GM23338 (cell line): Measurements from ENCODE around the gene DPH1.

Experiments
- CREB1 ChIP-seq: fragments of 250-450 bp; sonication (Bioruptor Pico); IDR thresholded peaks from 2 replicates; pipeline ENCODE4 v1.5.0; 2020; ENCODE audit warnings: low read depth, mild to moderate bottlenecking, moderate library complexity
- EZH2 ChIP-seq: fragments of 200-600 bp; sonication (generic); IDR thresholded peaks from one replicate; pipeline ENCODE4 v1.8.0; 2017; ENCODE audit warnings: antibody characterized with exemption, mild to moderate bottlenecking, low read depth; ENCODE audit not compliant: unreplicated experiment
- EZH2phosphoT487 ChIP-seq: fragments of 200-600 bp; sonication (generic); IDR thresholded peaks from one replicate; pipeline ENCODE4 v1.8.1; 2018; ENCODE audit warnings: antibody characterized with exemption; ENCODE audit not compliant: unreplicated experiment
- JUNB ChIP-seq: IDR thresholded peaks from one replicate; pipeline ENCODE4 v1.6.1; 2016; ENCODE audit warnings: antibody characterized with exemption; ENCODE audit not compliant: unreplicated experiment
- NANOG ChIP-seq: IDR thresholded peaks from 2 replicates; pipeline ENCODE4 v1.6.1; 2016; ENCODE audit warnings: antibody characterized with exemption, borderline replicate concordance
- POLR2AphosphoS5 ChIP-seq: IDR thresholded peaks from 2 replicates; pipeline ENCODE4 v1.6.1; 2016; ENCODE audit warnings: antibody characterized with exemption, low read depth
- STAT1 ChIP-seq: IDR thresholded peaks from one replicate; pipeline ENCODE4 v1.6.1; 2016; ENCODE audit warnings: antibody characterized with exemption; ENCODE audit not compliant: unreplicated experiment
- ZNF331 ChIP-seq: fragments of 250-450 bp; sonication (Bioruptor Pico); IDR thresholded peaks from 2 replicates; pipeline ENCODE4 v1.5.0; 2020; ENCODE audit warnings: low read depth, mild to moderate bottlenecking, moderate library complexity
- TF ChIP-seq, protein P1 (sequence below), 2 experiments: fragments of 200-600 bp in 1 of 2; sonication (generic) in 1 of 2; conservative IDR thresholded peaks; 2 replicates each; pipeline versions ENCODE4 v1.5.1 to v1.6.1; 2016 to 2017; ENCODE audit warnings: antibody characterized with exemption in 2 of 2, low read depth in 2 of 2, mild to moderate bottlenecking in 2 of 2, moderate library complexity in 1 of 2
- TF ChIP-seq, protein P2 (sequence below): IDR thresholded peaks from one replicate; pipeline ENCODE4 v1.6.1; 2018; ENCODE audit warnings: antibody characterized with exemption; ENCODE audit not compliant: unreplicated experiment
- TF ChIP-seq, protein P3 (sequence below): IDR thresholded peaks from 2 replicates; pipeline ENCODE4 v1.6.1; 2016; ENCODE audit warnings: antibody characterized with exemption

DNA sequence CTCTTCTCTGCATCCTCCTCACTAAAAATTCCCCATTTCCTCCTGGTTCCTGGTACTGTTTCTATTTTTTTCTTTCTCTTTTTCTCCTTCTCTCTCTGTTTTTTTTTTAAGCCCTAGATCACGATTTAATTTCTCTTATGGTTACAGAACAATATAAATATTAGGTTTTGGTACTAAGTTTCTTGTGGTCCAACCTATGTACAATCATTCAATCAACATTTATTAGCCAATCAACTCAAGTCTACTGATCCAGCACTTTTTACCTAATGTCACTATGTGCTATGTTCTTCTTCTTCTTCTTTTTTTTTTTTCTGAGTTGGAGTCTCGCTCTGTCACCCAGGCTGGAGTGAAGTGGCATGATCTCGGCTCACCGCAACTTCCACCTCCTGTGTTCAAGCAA is 17.5 kb upstream of the DPH1 start:
- TF ChIP-seq, protein P1, sequence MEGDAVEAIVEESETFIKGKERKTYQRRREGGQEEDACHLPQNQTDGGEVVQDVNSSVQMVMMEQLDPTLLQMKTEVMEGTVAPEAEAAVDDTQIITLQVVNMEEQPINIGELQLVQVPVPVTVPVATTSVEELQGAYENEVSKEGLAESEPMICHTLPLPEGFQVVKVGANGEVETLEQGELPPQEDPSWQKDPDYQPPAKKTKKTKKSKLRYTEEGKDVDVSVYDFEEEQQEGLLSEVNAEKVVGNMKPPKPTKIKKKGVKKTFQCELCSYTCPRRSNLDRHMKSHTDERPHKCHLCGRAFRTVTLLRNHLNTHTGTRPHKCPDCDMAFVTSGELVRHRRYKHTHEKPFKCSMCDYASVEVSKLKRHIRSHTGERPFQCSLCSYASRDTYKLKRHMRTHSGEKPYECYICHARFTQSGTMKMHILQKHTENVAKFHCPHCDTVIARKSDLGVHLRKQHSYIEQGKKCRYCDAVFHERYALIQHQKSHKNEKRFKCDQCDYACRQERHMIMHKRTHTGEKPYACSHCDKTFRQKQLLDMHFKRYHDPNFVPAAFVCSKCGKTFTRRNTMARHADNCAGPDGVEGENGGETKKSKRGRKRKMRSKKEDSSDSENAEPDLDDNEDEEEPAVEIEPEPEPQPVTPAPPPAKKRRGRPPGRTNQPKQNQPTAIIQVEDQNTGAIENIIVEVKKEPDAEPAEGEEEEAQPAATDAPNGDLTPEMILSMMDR (conservative IDR thresholded peaks at IDR 0.05; ENCODE audit: low read depth in 2 of 2), result no peak
- no peak for TF ChIP-seq POLR2AphosphoS5
- no peak for TF ChIP-seq CREB1
- TF ChIP-seq EZH2, result no peak
- TF ChIP-seq, protein P2, sequence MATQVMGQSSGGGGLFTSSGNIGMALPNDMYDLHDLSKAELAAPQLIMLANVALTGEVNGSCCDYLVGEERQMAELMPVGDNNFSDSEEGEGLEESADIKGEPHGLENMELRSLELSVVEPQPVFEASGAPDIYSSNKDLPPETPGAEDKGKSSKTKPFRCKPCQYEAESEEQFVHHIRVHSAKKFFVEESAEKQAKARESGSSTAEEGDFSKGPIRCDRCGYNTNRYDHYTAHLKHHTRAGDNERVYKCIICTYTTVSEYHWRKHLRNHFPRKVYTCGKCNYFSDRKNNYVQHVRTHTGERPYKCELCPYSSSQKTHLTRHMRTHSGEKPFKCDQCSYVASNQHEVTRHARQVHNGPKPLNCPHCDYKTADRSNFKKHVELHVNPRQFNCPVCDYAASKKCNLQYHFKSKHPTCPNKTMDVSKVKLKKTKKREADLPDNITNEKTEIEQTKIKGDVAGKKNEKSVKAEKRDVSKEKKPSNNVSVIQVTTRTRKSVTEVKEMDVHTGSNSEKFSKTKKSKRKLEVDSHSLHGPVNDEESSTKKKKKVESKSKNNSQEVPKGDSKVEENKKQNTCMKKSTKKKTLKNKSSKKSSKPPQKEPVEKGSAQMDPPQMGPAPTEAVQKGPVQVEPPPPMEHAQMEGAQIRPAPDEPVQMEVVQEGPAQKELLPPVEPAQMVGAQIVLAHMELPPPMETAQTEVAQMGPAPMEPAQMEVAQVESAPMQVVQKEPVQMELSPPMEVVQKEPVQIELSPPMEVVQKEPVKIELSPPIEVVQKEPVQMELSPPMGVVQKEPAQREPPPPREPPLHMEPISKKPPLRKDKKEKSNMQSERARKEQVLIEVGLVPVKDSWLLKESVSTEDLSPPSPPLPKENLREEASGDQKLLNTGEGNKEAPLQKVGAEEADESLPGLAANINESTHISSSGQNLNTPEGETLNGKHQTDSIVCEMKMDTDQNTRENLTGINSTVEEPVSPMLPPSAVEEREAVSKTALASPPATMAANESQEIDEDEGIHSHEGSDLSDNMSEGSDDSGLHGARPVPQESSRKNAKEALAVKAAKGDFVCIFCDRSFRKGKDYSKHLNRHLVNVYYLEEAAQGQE, result no peak
- no peak for TF ChIP-seq ZNF331 (CRISPR knock-in tag)
- no peak for TF ChIP-seq JUNB
- no peak for TF ChIP-seq EZH2phosphoT487
- TF ChIP-seq, protein P3, sequence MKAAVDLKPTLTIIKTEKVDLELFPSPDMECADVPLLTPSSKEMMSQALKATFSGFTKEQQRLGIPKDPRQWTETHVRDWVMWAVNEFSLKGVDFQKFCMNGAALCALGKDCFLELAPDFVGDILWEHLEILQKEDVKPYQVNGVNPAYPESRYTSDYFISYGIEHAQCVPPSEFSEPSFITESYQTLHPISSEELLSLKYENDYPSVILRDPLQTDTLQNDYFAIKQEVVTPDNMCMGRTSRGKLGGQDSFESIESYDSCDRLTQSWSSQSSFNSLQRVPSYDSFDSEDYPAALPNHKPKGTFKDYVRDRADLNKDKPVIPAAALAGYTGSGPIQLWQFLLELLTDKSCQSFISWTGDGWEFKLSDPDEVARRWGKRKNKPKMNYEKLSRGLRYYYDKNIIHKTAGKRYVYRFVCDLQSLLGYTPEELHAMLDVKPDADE, result no peak
- no peak for TF ChIP-seq NANOG
- no peak for TF ChIP-seq STAT1
